ENCODE data around the gene TMEM60. TPM values are rescaled to one million over a fixed set of nuclear protein-coding genes. Genes with fewer than 3 reads are reported as not detected.

The TMEM60 gene
- total RNA-seq, 2 experiments from 2014 or later: 19.2 to 29.7 TPM

DNA sequence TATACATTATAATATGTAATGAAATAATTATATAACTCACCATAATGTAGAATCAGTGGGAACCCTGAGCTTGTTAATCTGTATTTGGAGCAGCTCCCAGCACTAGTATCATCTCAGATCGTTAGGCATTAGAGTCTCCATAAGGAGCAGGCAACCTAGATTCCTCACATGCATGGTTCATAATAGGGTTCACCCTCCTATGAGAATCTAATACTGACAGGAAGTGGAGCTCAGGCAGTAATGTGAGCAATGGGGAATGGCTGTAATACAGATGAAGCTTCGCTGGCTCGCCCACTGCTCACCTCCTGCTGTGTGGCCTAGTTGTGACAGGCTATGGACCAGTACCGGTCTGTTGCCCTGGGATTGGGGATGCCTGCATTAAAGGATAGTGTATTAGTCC lies 52.5 kb downstream of the TMEM60 start:
- intact Hi-C loops (cut with micrococcal nuclease; ENCODE audit: unreplicated experiment): no loop called here
- CTCF ChIA-PET (ENCODE audit: unreplicated experiment): no interaction called here
- TF ChIP-seq EZH2phosphoT487 (IDR thresholded peaks at IDR 0.05; ENCODE audit: borderline replicate concordance, low read depth, low read length): no peak
- TF ChIP-seq, protein P1, sequence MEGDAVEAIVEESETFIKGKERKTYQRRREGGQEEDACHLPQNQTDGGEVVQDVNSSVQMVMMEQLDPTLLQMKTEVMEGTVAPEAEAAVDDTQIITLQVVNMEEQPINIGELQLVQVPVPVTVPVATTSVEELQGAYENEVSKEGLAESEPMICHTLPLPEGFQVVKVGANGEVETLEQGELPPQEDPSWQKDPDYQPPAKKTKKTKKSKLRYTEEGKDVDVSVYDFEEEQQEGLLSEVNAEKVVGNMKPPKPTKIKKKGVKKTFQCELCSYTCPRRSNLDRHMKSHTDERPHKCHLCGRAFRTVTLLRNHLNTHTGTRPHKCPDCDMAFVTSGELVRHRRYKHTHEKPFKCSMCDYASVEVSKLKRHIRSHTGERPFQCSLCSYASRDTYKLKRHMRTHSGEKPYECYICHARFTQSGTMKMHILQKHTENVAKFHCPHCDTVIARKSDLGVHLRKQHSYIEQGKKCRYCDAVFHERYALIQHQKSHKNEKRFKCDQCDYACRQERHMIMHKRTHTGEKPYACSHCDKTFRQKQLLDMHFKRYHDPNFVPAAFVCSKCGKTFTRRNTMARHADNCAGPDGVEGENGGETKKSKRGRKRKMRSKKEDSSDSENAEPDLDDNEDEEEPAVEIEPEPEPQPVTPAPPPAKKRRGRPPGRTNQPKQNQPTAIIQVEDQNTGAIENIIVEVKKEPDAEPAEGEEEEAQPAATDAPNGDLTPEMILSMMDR (conservative IDR thresholded peaks at IDR 0.05; ENCODE audit: low read length): no peak
- DNase-seq (ENCODE audit: low spot score): no peak
- Histone ChIP-seq H3K9me2 (ENCODE audit: insufficient read depth, low read length) (no peaks in the 10 kb centered on the region), H2AFZ (ENCODE audit: low read length) (no peak overlapping the region), H4K20me1 (ENCODE audit: insufficient read depth, low read length) (no peaks in the 10 kb centered on the region), H3K27ac (ENCODE audit: low read depth, low read length, poor library complexity, severe bottlenecking) (no peak overlapping the region), H3K79me2 (ENCODE audit: insufficient read depth, low read depth, low read length) (peaks cover 25% of the 10 kb centered on the region; the same call in 1 of the 2 replicates), H3K4me2 (ENCODE audit: low read length) (no peak overlapping the region), H3K9me3 (ENCODE audit: low read length) (no peaks in the 10 kb centered on the region), H3K36me3 (ENCODE audit: insufficient read depth, low read length) (peaks cover 76% of the 10 kb centered on the region), H3K4me3 (ENCODE audit: low read depth, low read length, poor library complexity, severe bottlenecking) (no peak overlapping the region), H3K4me1 (ENCODE audit: insufficient read depth, low read length, poor library complexity, severe bottlenecking) (peaks cover 12% of the 10 kb centered on the region)
- POLR2A ChIA-PET: interaction anchor here (0.7 to 1.8 kb wide), 2 partner anchors 11 to 27 kb away, joined by 3 to 4 read pairs; no protein-coding TSS in a partner anchor
- BruUV-seq (replicated peaks): no TSS peak

Other genes with a start within 250 kb of the TMEM60 start
- gene RSBN1L, start 102.0 kb downstream of the TMEM60 start, total RNA-seq (2014; rRNA removed; shearing (Covaris generic)): 23.3 and 27.4 TPM in 2 replicates
- gene RSBN1L, start 102.0 kb downstream of the TMEM60 start, total RNA-seq (2022): 30.0 and 30.4 TPM in 2 replicates
- gene PHTF2, start 339 bp upstream of the TMEM60 start, total RNA-seq (2014; rRNA removed; shearing (Covaris generic)): 26.9 and 29.6 TPM in 2 replicates
- gene PHTF2, start 339 bp upstream of the TMEM60 start, total RNA-seq (2022): 62.0 and 62.4 TPM in 2 replicates

Measured in OCI-LY7 (cell line).